Retinal pigment epithelial cell (primary cell): ENCODE results near the gene MROH9.

Experiments
- DNase-seq: peaks from one replicate; pipeline ENCODE4 v3.0.0-alpha.2; 2010; ENCODE audit warnings: low read depth
- H3K4me3 ChIP-seq: 2 replicates; pipeline ENCODE4 v1.5.1; 2011; ENCODE audit warnings: mild to moderate bottlenecking, low read length, control low read depth, moderate library complexity
- TF ChIP-seq, protein P1 (sequence below): conservative IDR thresholded peaks from 2 replicates; pipeline ENCODE4 v1.5.1; 2011; ENCODE audit warnings: low read depth, low read length, control low read depth, inconsistent platforms

Gene MROH9

DNA sequence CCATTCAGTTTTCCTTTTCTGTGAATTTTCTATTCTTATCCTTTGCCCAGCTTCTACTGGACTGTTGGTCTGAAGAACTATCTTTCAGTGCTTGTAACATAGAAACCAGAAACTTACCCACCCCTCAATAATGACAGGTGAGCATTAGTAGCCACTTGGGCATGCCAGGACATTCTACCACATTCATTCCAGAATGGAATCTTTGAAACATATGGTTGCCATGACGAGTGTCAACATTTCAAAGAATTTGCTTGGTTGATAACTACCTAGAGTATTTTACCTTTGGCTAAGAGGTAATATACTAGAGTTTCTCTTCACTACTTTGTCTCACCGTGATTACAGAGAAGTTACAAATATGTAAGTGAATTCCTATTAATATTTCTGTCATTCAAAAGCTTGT lies at the start of gene MROH9:
TSS of gene MROH9 (plus strand) at position 304 of the 400 bp plus-strand sequence. CDS start 10,023 bp downstream, outside the sequence.
- TF ChIP-seq, protein P1, sequence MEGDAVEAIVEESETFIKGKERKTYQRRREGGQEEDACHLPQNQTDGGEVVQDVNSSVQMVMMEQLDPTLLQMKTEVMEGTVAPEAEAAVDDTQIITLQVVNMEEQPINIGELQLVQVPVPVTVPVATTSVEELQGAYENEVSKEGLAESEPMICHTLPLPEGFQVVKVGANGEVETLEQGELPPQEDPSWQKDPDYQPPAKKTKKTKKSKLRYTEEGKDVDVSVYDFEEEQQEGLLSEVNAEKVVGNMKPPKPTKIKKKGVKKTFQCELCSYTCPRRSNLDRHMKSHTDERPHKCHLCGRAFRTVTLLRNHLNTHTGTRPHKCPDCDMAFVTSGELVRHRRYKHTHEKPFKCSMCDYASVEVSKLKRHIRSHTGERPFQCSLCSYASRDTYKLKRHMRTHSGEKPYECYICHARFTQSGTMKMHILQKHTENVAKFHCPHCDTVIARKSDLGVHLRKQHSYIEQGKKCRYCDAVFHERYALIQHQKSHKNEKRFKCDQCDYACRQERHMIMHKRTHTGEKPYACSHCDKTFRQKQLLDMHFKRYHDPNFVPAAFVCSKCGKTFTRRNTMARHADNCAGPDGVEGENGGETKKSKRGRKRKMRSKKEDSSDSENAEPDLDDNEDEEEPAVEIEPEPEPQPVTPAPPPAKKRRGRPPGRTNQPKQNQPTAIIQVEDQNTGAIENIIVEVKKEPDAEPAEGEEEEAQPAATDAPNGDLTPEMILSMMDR, result no peak
- no peak for DNase-seq
- H3K4me3 ChIP-seq, result no peak within 1 kb of the TSS

DNA sequence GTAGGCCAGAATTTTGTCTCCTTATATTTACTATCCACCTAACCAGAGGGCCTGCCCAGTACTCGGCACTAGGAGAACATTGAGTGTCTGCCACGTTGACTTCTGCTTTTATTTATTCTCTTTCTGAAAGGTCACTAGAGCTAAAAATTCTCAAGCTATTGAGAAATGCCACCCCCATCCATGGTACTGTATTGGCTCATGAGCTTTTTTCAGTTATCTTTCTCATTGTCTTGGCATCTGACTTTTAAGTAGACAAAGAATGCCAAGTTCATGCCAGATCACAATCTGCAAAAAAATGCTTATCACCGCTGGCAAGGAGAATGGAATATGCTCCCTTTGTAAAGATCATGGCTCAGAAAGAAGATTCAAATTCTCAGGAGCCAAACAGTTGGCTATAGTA lies 49.8 kb upstream of the MROH9 start:
- DNase-seq, result peak; percentile 48
- H3K4me3 ChIP-seq, result no peak overlapping the region
- TF ChIP-seq, protein P1, result no peak

DNA sequence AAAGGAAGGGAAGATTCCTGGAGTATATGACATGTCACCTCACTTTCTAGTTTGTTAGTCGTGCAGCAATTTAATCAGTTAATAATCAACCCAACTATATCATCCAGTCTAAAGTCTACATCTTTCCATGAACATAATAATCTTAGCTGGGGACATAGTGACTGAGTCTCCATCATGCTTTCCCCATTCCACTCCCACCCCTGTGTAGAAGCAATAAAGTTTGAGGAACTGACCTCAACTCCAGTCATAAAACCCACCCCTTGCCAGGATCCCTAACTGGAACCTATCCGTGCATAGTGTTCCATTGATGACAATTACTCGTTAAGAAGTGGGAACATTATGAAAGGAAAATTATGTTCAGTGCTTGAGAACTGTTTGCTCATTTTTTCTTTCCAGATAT lies 48.9 kb upstream of the MROH9 start:
- DNase-seq, result no peak
- TF ChIP-seq, protein P1, result no peak
- no peak overlapping the region for H3K4me3 ChIP-seq

GRCh38 chr1:170887726-170888125 lies 47.6 kb upstream of the MROH9 start:
- DNase-seq, result no peak
- H3K4me3 ChIP-seq, result no peak overlapping the region
- TF ChIP-seq, protein P1, result no peak

DNA sequence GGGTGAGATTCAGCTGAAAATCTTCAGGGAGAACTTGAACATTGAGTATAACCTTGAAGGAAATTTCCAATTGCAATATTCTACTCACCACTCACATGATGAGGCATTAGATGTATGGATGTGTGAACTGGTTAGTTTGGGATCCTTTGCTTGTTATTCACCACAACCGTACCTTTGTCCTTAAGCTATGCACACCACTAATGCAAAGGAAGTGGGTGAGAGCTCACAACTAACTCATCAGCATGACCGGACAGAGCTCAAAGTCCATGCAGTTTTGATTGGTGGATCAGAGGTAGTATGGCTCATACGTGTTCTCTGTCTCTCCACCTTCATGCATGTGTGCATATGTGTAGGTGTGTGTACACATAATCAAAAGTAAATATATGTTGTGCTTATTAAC lies 43.5 kb upstream of the MROH9 start:
- TF ChIP-seq, protein P1, result no peak
- no peak for DNase-seq
- no peak overlapping the region for H3K4me3 ChIP-seq

GRCh38 chr1:170893655-170894297 lies 41.6 kb upstream of the MROH9 start:
- TF ChIP-seq, protein P1, result no peak
- no peak overlapping the region for H3K4me3 ChIP-seq
- no peak for DNase-seq

- TF ChIP-seq, protein P1, result no peak
- DNase-seq, result no peak
- no peak overlapping the region for H3K4me3 ChIP-seq
These were observed 31.4 kb upstream of the MROH9 start for GRCh38 chr1:170903961-170904360.
